ENCODE measurements around the gene MLLT3. TPM values are rescaled to one million over a fixed set of nuclear protein-coding genes. Genes with fewer than 3 reads are reported as not detected.

The MLLT3 gene
- total and polyA plus RNA-seq, 10 donors = 2.8 to 15.2 (median 10.6) TPM

DNA sequence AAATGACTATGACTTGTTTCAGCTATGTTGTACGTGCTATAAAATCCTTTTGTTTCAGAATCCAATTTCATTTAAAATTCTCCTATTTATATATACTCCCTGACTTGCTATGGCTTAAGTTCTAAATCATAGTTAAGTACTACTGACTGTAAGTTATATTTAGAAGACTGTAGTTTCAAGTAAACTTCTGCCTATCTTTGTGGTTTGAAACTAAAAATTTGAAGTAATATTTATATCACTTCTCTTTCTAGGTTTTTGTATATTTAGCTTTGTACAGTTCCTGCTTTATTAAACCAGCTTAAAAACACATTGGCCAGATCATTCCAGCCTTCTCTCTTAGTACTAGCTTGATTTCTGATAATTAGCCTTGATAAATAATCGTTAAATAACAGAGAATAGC is 196.3 kb downstream of the MLLT3 start:
- TF ChIP-seq POLR2AphosphoS5 (IDR thresholded peaks at IDR 0.05) (no peak), POLR2A (IDR thresholded peaks at IDR 0.05) (no peak)
- TF ChIP-seq, protein P1, sequence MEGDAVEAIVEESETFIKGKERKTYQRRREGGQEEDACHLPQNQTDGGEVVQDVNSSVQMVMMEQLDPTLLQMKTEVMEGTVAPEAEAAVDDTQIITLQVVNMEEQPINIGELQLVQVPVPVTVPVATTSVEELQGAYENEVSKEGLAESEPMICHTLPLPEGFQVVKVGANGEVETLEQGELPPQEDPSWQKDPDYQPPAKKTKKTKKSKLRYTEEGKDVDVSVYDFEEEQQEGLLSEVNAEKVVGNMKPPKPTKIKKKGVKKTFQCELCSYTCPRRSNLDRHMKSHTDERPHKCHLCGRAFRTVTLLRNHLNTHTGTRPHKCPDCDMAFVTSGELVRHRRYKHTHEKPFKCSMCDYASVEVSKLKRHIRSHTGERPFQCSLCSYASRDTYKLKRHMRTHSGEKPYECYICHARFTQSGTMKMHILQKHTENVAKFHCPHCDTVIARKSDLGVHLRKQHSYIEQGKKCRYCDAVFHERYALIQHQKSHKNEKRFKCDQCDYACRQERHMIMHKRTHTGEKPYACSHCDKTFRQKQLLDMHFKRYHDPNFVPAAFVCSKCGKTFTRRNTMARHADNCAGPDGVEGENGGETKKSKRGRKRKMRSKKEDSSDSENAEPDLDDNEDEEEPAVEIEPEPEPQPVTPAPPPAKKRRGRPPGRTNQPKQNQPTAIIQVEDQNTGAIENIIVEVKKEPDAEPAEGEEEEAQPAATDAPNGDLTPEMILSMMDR (IDR thresholded peaks at IDR 0.05 in 8 of 11, conservative IDR thresholded peaks at IDR 0.05 in 3 of 11) = no peak
- DNase-seq = no peak
- intact Hi-C loops (cut with DNase I; ENCODE audit: low total_unique reads) = no loop called here
- H3K4me1 ChIP-seq = peaks cover 0 to 6% (median 0%) of the 10 kb centered on the region in 6 donors
- WGBS, 5 donors = 43 to 83% (median 69%) methylated on average over 2 of the region's 2 CpGs
- no peaks in the 10 kb centered on the region for H3K9me3 ChIP-seq
- no peaks in the 10 kb centered on the region for H3K27me3 ChIP-seq (replicated peaks in 1 of 7)
- no peak overlapping the region for H3K4me3 ChIP-seq
- H3K36me3 ChIP-seq = no peaks in the 10 kb centered on the region
- no peak overlapping the region for H3K27ac ChIP-seq

DNA sequence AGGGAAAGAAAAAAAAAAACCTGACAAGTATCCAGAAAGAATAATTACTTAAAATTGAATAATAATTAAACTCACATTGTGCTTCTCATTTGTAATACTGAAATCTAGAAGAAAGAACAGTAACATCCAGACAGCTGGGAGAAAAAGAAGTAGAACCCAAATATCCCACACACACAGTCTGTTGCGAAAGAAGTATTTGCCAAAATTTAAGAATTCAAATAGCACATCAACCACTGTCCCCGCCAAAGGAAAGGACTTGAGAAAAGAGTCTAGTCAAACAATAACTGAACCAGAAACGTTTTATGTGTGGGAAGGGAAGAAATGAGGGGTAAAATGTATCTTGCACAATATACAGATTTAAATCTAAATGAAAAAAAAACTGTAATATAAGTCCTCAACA is 202.8 kb downstream of the MLLT3 start:
- no peak overlapping the region for H3K4me3 ChIP-seq
- DNase-seq = no peak
- no peak overlapping the region for H3K27ac ChIP-seq
- H3K4me1 ChIP-seq = no peaks in the 10 kb centered on the region
- H3K9me3 ChIP-seq = no peaks in the 10 kb centered on the region
- intact Hi-C loops (cut with DNase I; ENCODE audit: low total_unique reads) = no loop called here
- no peak for TF ChIP-seq POLR2AphosphoS5 (IDR thresholded peaks at IDR 0.05)
- TF ChIP-seq, protein P1 (IDR thresholded peaks at IDR 0.05 in 8 of 11, conservative IDR thresholded peaks at IDR 0.05 in 3 of 11) = no peak
- TF ChIP-seq POLR2A (IDR thresholded peaks at IDR 0.05) = no peak
- H3K27me3 ChIP-seq (replicated peaks in 1 of 7) = no peaks in the 10 kb centered on the region
- H3K36me3 ChIP-seq = no peaks in the 10 kb centered on the region
- WGBS, 5 donors = 47 to 69% (median 57%) methylated on average over 3 of the region's 3 CpGs

DNA sequence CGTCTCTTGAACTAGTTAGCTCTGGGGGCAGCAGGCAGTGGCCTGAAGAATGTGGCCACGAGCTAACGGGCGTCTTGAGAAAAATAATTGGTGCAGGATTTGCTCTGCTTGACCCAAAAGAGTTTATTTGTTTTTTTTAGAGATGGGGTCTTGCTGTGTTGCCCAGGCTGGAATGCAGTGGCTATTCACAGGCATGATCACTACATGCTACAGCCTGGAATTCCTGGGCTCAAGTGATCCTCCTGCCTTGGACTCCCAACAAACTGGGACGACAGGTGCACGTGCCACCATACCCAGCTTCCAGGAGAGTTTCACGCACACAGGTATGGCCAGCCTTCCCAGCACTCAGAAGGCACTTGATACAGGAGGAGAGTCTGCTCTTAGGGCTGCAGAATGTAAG is 203.8 kb downstream of the MLLT3 start:
- TF ChIP-seq POLR2AphosphoS5 (IDR thresholded peaks at IDR 0.05) = no peak
- Histone ChIP-seq H3K4me3 (no peak overlapping the region), H3K9me3 (no peaks in the 10 kb centered on the region), H3K4me1 (no peaks in the 10 kb centered on the region), H3K27me3 (replicated peaks in 1 of 7) (no peaks in the 10 kb centered on the region), H3K27ac (no peak overlapping the region), H3K36me3 (peaks cover 0 to 6% (median 0%) of the 10 kb centered on the region in 6 donors)
- intact Hi-C loops (cut with DNase I; ENCODE audit: low total_unique reads) = no loop called here
- no peak for DNase-seq
- 94 to 99% (median 95%) methylated on average over 7 of the region's 7 CpGs for WGBS, 5 donors

DNA sequence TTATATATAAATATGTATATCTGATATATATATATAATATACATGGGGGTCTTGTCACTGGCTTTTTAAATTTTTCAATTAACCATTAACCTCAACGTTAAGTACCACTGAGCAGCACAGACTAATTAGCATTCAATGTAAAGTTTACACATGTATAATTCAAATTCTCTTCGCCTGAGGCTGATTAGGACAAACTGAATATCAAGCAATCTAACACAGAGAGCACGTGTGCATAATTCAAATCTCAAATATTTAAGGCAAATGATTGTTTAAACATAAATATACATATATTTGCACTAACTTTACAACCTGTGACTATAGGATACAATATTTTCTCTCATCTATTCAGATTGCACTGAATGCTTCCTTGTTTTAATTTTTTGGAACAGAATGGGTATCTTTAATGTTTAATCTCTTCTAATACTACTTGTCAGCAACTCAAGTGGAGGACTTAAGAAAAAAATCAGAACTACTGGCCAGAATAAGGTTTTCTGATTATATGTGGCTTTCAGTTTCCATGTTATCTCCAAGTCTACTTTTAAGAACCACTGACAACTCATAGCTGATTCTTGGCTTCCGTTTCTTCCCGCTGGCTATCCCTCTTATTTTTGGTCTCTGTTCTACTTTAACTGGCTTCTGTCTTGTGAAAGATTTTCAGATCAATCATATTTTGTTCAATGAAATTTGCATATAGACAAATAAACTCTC is 204.8 kb downstream of the MLLT3 start:
- TF ChIP-seq, protein P1 (IDR thresholded peaks at IDR 0.05 in 8 of 11, conservative IDR thresholded peaks at IDR 0.05 in 3 of 11) = no peak
- no peak for TF ChIP-seq POLR2AphosphoS5 (IDR thresholded peaks at IDR 0.05)
- TF ChIP-seq POLR2A (IDR thresholded peaks at IDR 0.05) = no peak
- DNase-seq = no peak
- Histone ChIP-seq H3K4me3 (no peak overlapping the region), H3K9me3 (no peaks in the 10 kb centered on the region), H3K4me1 (no peaks in the 10 kb centered on the region), H3K27ac (no peak overlapping the region), H3K27me3 (replicated peaks in 1 of 7) (no peaks in the 10 kb centered on the region), H3K36me3 (peaks cover 0 to 10% (median 0%) of the 10 kb centered on the region in 6 donors)
- intact Hi-C loops (cut with DNase I; ENCODE audit: low total_unique reads) = no loop called here
- 78 to 92% (median 89%) methylated on average over 5 of the region's 5 CpGs for WGBS, 5 donors

Measured in spleen (tissue), 11 donors.